CD1c-positive myeloid dendritic cell (primary cell): Measurements from ENCODE around the gene LECT2.

Experiments used
- DNase-seq: peaks from one replicate; pipeline ENCODE4 v3.0.0-alpha.2; 2016; ENCODE audit errors: extremely low spot score

Gene LECT2

DNA sequence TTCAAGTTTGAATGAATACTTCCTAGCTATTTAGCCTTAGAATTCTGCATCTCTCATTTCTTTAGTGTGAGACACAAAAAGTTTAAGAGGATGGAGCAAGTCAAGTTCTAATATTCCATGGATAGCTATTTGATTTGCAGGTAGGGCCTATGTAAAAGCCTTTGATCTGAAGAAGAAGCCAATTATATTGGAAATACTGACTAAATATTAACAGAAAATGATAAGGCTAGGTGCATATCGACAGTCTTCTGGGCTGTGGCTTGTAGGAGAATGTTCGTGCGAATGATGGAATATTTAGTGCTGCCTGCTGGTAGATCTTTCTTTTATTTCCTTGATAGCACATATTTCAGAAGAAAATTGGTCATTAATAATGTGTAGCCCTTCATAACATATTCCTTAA lies at the start of gene LECT2:
Gene LECT2, minus strand, starts transcription at position 85 of the 400 bp plus-strand sequence. CDS start 150 bp downstream, outside the sequence.
- no peak for DNase-seq

DNA sequence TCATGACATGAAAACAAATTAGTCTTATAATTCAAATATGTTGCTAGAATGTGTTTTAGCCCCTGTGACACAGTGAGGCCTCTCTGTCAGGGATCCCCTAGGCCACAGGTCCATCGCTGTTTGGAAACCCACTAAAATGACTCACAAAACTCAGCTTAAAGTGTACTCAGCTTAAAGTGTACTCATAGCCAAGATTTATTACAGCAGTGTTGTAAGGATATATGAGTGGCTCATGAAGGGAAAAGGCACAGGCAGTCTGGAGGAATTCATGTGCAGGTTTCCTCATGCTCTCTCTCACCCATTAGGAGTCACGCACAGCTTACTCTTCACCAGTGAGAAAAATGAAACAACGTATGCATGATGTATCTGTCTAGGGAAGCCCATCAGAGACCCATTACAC lies 49.7 kb upstream of the LECT2 start:
- no peak for DNase-seq

DNA sequence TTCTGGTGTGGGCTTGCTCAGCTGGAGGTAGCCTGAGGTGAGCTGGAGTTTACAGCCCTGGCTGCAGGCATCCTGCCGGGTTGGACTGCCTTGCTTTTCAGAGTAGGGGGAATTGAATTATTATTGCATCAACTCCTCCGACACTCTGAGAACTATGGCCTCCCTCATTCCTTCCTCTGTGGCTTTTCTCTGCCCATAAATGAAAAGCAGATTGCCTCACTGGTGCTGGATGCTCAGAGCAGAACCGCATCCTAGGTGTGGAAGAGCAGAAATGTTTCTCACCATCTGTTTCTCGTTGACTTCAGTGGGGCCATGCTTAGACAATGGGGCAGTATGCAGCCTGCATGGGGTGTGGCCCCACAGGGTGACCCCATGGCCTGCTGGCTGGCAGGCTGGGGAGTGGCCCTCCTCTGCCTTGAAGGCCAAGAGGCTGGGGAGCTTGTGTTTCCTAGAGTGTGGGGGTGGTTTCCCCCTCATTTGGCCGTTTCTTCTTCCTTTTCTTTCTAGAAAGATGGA lies 46.7 kb upstream of the LECT2 start:
- no peak for DNase-seq

DNA sequence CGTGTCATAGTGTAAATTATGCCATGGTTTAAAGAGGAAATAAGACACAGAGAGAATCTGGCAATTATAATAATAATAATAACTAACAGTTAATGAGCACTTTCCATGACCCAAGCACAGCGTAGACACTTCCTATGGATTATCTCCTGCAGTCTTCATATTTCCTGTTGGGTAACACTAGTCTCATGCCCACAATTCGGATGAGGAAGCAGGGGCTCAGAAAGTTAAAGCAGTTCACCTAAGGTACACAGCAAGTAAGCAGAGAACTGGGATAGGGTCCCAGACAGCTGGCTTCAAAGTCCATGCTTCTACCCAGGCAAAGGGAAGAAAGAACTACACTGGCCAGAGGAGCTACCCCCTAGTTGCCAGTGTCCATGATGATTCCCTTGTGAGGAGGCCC lies 46.1 kb upstream of the LECT2 start:
- DNase-seq: peak; percentile 49

DNA sequence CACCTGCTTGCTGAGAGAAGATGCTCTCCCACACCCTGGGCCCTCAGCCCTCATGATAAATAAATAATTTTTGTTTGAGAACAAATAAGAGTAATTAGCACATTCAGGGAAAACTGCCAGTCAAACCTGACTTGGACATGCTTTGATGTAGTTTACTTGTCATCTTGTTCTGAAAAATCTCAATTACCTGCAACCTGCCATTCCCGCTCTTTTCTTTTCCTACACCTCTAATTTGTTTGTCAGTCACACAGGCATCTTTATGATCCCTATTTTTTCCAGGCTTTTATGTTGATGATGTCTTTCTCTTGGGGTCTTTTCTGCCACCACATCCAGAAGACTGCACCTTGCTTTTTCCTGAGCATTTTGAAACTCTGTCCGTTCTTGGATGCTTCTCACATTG lies 45.4 kb upstream of the LECT2 start:
- DNase-seq: no peak

DNA sequence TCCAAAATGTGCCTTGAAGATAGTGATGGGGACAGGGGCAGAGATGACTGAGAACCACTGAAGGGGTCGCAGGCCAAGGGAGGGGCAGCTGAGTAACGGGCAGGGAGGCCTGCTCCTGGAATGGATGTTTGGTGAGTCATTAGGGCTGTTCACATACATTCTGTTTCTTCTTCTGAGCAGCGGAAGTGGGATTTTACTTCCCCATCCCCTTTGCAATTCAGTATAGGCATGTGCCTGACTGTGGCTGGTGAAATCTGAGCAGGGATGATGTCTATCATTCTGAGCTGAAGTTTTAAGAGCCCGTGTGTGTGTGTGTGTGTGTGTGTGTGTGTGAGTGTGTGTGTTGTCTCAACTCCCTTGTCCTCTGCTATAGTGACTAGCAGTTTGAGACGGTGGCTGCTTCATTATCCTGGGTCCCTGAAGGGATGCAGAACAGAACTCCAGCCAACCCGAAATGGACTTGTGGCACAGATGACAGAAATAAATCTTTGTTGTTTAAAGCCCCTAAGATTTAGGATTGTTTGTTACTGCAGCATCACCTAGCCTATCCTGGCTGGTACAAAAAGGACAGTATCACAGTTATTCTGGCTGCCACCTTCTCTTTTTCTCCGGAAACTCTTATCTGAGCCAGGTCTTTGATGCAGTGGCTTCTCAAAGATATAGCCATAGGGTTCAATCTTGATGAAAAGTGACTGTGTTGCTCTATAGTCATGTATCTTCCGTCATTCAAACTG lies 44.8 kb upstream of the LECT2 start:
- DNase-seq: peak; percentile 79

DNA sequence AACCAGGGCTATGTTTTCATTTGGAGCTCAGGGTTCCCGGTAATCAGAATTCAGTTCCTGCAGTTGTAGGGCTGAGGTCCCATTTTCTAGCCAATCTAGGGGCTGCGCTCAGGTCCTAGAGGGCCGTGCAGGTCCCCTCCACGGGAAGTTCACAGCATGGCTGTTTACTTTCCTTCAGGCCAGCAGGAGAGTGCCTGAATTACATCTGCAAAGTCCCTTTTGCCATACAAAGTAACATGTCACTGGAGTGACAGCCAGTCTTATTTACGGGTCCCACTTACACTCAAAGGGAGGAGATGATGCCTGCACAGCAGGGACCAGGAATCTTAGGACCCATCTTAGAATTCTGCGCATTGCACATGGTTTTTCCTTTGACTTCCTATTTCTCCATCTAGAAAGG lies 44.1 kb upstream of the LECT2 start:
- no peak for DNase-seq

DNA sequence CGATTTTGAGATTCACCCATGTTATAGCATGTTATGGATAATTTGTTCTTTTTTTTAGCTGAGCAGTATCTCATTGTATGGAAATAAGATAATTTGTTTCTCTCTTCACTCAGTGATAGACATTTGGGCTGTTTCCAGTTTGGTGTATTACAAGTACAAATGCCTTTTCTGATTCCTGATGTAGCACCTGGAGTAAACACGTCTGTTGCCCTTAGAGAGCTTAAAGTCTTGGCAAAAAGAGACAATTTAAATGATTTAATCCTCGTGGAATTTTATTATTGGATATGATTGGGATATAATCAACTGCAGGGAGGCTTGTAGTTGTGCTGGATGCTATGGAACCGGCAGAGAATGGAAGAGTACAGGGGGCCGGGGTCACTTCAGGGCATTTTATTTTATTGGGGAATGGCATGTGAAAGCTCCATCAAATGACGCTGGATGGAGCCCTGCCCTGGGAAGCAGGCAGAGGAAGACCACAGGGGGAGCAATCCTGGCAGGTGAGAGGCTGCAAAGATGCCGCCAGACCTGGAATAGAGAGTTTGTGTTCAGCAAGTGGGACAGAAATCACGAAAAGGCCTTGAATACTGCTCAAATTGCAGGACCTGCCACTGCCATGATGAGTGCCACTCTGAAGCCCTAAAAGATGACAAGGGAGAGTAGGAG lies 43.0 kb upstream of the LECT2 start:
- no peak for DNase-seq

DNA sequence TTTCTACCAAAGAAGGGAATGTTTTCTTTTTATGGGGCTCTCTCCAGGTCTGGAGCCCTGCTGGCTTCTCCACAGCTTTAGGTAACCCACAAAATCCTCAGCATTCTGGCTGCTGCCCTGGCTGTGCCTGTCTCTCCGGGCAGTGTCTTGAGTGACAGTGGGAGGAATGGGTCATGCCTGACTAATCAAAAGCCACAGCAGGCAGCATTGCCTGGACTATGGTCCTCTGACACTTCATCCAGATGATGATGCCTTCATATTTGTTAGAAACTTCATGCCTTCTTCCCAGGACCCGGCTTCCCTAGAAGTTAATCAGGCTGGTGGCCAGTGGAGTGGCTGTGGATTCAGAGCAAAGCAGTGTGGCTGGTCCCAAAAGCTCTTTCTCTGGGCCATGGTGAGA lies 41.8 kb upstream of the LECT2 start:
- no peak for DNase-seq

DNA sequence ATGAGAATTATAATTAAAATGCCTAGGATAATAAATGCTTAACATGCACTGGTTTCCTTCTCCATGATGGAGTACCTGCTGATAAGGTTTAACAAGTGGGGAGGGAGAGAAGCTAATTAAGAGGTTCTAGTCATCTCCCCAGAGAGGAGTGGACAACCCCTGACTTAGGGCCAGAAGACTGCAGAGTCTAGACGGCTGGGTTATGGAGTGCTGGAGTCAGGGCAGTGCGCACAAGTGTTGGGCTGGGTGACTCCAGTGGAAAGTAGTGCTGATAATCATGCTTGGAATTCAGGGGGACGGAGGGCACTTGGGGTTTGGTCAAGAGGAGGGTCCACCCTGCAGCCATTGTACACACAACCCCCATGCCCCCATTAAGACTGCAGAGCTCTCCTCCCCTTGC lies 41.2 kb upstream of the LECT2 start:
- DNase-seq: no peak

DNA sequence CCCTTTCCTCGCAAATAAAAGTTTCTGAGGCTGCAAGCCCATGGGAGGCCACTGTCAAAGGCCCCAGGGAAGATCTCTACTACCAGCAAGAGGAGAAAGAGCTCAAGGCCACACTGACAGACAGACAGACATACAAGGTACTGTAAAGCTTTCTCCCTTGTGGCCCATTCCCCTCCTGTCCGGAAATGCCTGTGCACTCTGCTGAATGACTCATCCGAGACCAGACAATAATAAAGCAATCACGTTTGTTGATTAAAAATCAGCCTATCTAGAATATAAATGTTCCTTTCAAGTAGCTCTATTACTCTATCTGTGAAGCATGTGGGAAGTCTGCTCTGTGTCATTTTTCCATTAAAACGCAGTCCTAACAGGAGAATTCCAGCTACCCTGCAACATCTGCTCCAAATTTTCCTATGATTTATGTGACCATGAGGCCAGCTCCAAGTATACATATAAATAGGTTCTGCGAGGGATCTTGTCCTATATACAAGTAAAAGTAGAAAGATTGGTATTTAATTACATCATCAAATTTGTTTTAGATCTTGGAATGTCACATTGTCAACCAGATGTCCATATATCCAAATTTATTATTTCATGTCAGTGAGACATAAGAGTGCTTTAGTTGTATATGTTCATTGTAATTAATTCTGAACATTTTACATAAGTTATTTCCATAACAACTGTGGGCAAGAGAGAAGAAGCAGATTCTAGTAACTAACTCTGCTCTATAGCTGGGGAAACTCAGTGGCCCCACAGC lies 39.3 kb upstream of the LECT2 start:
- no peak for DNase-seq

DNA sequence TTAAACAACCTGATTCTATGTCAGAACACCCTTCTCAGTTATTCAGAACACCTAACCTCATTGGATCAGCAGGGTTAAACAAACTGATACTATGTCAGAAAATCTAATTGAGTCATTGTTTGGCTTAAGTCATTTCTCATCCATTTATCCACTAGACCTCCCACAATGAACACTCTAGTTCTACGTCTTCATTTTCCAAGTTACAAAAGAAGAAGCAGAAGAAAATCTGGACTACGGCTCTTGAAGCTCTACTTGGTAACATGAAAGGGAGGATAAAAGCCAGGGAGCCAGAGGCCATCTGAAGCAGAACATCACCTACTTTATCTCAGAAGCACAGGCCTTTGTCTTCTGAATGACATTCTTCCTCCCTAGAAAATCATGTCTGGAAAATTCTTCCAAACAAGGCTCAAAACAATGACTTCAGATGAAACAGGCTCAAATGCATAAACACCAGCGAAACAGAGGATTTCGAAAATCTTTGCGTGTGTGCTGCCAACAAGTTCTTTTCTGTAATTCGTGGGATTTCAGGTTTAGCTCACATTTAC lies 38.6 kb upstream of the LECT2 start:
- DNase-seq: no peak

DNA sequence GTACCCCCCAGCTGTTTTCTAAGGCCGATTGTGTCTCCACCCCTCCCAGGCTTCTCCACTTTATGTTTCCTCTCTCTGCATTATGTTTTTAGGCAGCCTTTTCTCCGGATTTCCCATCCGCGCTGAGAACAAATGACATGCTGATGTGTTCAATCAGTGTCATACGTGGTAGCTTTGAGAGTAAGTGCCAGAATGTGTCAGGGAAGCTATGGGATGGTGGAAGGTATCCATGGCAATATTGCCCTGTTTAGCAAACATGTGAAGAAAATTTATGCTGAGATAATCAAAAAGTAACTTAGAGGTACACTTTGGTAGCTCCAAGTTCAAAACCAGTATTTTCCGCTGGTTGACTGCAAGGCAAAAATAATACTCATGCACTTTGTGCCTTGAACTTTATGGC lies 36.6 kb upstream of the LECT2 start:
- DNase-seq: no peak

DNA sequence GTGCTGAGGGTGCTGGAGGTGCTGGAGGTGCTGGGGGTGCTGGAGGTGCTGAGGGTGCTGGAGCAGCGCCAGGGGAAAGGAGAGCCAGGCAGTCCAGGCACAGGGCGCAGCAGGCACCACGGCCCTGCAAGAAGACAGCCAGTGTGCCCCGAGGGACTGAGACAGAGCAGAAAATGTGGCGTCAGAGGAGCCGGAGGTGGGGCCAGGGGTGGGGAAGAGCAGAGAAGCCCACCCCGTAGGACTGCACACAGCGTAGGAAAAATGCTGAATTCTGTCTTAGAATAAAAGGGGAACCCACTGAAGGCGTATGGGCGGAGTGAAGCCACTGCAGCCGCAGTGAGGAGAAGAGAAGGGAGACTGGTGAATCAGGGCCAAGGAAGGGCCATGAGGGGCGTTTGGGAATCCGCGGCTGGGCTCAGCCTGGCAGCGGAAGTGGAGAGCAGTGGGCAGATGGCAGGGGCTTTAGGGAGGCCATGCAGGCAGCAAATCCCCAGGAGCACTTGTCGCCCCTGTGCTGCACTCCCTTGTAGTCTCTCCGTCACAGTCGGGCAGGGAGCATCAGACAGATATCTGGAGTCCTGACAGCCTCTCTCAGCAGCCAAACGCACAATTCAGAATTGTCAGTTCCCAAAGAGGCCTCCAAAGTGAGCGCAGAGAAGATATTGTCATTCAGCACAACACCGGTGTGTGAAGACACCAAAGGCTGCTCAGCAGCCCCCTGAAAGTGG lies 35.9 kb upstream of the LECT2 start:
- DNase-seq: peak; percentile 73

DNA sequence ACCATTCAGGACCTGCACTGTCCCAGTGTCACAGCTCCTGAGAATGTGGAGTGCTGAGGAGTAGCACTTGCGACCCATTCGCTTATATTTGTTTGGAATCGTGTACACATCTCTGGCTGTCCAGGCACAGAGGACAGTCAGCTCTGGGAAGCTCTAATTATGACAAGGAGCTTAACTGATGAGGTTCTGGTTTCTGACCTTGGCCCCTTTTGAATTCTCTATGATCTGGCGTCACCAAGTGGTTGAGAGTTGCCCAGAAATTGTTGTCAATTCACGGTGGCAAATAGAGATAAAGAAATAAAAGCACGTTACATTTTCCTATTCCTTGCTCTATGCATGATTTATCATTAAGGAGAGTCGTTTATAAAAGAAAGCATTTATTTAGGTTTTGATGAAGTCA lies 34.9 kb upstream of the LECT2 start:
- DNase-seq: no peak

DNA sequence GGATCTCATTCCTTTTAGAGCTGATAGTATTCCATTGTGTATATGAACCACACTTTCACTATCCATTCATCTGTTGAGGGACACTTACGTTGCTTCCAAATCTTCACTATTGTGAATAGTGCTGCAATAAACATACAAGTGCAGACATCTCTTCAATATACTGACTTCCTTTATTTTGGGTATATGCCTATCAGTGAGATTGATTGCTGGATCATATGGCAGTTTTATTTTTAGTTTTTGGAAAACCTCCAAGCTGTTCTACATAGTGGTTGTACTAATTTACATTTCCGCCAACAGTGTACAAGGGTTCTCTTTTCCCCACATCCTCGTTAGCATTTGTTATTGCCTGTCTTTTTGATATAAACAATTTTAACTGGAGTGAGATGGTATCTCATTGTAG lies 33.8 kb upstream of the LECT2 start:
- DNase-seq: no peak

DNA sequence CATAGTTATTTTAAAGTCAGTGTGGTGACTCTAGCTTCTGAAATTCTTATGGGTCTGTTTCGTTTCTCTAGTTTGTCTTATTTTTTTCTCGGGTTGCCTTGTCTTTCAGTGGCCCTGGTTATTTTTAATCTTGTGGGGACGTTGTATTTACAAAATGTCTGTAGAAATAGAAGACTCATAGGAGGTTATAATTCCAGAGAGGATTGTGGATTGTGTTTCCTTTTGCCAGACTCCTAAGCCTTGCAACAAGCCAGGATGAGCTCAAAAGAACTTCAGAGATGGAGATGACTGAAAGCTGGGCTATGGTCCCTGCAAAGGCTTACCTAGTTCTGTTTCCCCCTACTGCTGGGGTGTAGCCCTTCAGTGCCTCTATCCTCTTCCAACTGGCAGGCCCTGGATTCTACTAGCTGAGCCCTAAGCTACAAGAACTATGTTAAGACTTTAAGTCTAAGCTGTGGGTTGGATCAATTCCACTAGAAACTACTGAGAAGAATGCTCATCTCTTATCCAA lies 32.2 kb upstream of the LECT2 start:
- no peak for DNase-seq

DNA sequence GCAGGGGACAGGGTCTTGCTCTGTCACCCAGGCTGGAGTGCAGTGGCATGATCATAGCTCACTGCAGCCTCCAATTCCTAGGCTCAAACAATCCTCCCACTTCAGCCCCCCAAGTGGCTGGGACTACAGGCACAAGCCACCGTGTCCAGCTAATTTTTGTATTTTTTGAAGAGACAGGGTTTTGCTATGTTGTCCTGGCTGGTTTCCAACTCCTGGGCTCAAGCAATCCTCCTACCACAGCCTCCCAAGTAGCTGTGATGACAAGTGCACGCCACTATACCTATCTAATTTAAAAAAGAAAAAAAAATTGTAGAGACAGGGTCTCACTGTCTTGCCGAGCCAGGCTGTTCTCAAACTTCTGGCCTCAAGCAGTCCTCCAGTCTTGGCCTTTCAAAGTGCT lies 31.6 kb upstream of the LECT2 start:
- no peak for DNase-seq

DNA sequence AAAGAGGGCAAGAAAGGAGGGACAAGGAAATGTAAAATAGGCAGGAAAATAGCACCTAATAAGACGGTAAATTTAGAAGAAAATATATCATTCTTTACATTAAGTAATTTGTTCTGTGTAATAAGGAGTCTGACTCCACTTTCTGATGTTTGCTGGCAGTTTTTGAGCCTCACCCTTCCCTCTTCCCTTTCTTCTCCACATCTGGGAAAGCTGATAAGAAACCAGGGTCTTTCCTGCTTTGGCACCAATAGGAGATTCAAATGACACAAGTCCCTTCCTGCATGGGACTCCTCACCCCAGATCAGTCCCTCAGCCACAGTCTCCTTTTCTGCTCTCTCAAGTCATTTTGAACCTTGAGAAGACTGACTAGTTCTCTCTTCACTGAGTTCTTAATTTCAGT lies 31.2 kb upstream of the LECT2 start:
- DNase-seq: no peak

DNA sequence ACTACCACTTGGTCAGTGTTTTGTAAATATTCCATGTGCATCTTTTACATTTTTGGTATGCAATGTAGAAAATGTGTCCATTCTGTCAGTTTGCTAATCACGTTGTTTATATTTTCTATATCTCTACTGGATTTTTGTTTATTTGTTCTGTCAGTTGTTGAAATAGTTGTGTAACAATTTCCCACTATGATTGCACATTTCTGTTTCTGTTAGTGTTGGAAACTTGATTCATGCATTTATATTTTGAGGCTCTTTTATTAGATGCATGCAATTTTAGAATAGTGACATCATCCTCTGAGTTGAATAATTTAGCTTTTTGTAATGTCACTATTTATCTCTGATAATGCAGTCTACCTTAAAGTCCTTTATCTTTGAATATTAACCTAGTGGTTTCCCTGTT lies 25.8 kb upstream of the LECT2 start:
- DNase-seq: no peak

DNA sequence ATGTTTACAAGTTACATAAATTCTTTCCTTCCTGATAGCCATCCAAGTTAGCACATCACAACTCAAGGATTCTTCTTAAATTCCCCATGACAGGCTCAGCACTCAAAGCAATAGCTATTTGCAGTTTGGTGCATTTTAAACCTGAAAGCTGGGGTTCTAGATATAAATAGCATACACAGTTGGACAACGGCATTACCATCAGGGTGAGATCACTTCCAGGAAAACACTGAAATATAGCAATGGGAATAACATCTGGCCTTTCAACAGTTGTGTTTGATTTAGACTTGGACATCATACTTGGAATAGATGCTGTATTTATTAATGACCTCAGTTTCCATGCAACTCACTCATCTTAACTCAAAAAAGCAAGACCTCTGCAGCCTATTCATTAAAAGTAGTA lies 24.7 kb upstream of the LECT2 start:
- no peak for DNase-seq

DNA sequence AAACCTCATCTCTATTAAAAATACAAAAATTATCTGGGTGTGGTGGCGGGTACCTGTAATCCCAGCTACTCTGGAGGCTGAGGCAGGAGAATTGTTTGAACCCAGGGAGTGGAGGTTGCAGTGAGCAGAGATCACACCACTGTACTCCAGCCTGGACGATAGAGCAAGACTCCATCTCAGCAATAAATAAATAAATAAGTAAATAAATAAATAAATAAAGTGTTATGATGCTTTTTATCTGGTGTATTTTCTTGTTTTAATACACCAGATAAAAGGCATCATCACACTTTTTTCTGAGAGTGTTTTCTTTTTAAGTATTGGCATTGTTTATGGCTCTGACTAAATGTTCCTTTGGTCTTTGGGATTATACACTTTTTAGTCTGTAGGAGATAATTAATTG lies 24.2 kb upstream of the LECT2 start:
- DNase-seq: no peak
